Activated gamma-delta T cell treated with anti-CD3 and anti-CD28 coated beads, Interleukin-2, amount 50 U/mL, for 16 hours (primary cell): Measurements from ENCODE around the gene ZNF136.

ENCODE experiments used
- DNase-seq: peaks from one replicate; pipeline ENCODE4 v3.0.0-alpha.2; 2020; ENCODE audit warnings: low read depth

ZNF136 gene

GRCh38 chr19:12162882-12163806 lies at the start of gene ZNF136:
Gene ZNF136, plus strand, starts transcription at chr19:12163096. Its CDS starts 108 bp downstream, at chr19:12163204.
- peak; percentile 87 for DNase-seq

- no peak for DNase-seq
Measured at GRCh38 chr19:12113121-12113520, 49.8 kb upstream of the ZNF136 start.

GRCh38 chr19:12117201-12117970 lies 45.5 kb upstream of the ZNF136 start:
- no peak for DNase-seq

GRCh38 chr19:12126707-12127106 lies 36.2 kb upstream of the ZNF136 start:
- no peak for DNase-seq

GRCh38 chr19:12133069-12133468 lies 29.8 kb upstream of the ZNF136 start:
- no peak for DNase-seq

GRCh38 chr19:12137221-12137940 lies 25.5 kb upstream of the ZNF136 start:
- DNase-seq, result no peak

GRCh38 chr19:12139269-12139668 lies 23.6 kb upstream of the ZNF136 start:
- no peak for DNase-seq

- DNase-seq, result peak; percentile 84
Measured at GRCh38 chr19:12139885-12140544, 22.9 kb upstream of the ZNF136 start, which contains the start of gene ZNF20. Gene ZNF20, minus strand, starts transcription at chr19:12140350. Its CDS starts 168 bp downstream, at chr19:12140182.

GRCh38 chr19:12140545-12141404 lies 22.1 kb upstream of the ZNF136 start:
- peak; percentile 77 for DNase-seq

- DNase-seq, result no peak
Measured at GRCh38 chr19:12141405-12141736, 21.5 kb upstream of the ZNF136 start.

GRCh38 chr19:12145348-12145747 lies 17.5 kb upstream of the ZNF136 start:
- no peak for DNase-seq

- no peak for DNase-seq
Measured at GRCh38 chr19:12155324-12155860, 7.5 kb upstream of the ZNF136 start.

GRCh38 chr19:12156223-12157058 lies 6.5 kb upstream of the ZNF136 start, which contains the start of gene ZNF625:
Gene ZNF625, minus strand, starts transcription at chr19:12156734. Its CDS starts 176 bp downstream, at chr19:12156558.
- no peak for DNase-seq

- no peak for DNase-seq
Measured at GRCh38 chr19:12159773-12160414, 3.0 kb upstream of the ZNF136 start.

- DNase-seq, result no peak
Measured at GRCh38 chr19:12162513-12162881, 399 bp upstream of the ZNF136 start.

GRCh38 chr19:12163826-12164225 lies 930 bp downstream of the ZNF136 start:
- no peak for DNase-seq

- DNase-seq, result no peak
Measured at GRCh38 chr19:12166626-12167025, 3.7 kb downstream of the ZNF136 start.

GRCh38 chr19:12180377-12180776 lies 17.5 kb downstream of the ZNF136 start:
- no peak for DNase-seq

GRCh38 chr19:12187625-12188024 lies 24.7 kb downstream of the ZNF136 start:
- DNase-seq, result no peak
